Activated T-helper 17 cell treated with anti-CD3 and anti-CD28 coated beads, Interleukin-2, amount 50 U/mL, for 72 hours (primary cell): ENCODE measurements around the gene MRPL28. TPM values are rescaled to one million over a fixed set of nuclear protein-coding genes. Genes with fewer than 3 reads are reported as not detected.
"Not testable (repeated sequence)": the region's sequence is repeated elsewhere in the genome, so short reads cannot be mapped to it uniquely, and the experiment has no call there.

Experiments used
- ATAC-seq: fragments of 150-1000 bp; cut with Tn5 transposase; replicated peaks from 2 replicates; pipeline ENCODE4 v1.10.0; 2021; ENCODE audit warnings: mild to moderate bottlenecking, moderate library complexity
- H3K27ac Mint-ChIP-seq: one replicate; pipeline ENCODE4 v1.8.0; 2022; ENCODE audit warnings: mixed read lengths
- H3K27me3 Mint-ChIP-seq: one replicate; pipeline ENCODE4 v1.8.0; 2022; ENCODE audit warnings: mixed read lengths
- H3K36me3 Mint-ChIP-seq: one replicate; pipeline ENCODE4 v1.8.0; 2022; ENCODE audit warnings: low read depth, mild to moderate bottlenecking, mixed read lengths
- H3K4me1 Mint-ChIP-seq: one replicate; pipeline ENCODE4 v1.8.0; 2022; ENCODE audit warnings: mixed read lengths
- H3K4me3 Mint-ChIP-seq: one replicate; pipeline ENCODE4 v1.8.0; 2022; ENCODE audit warnings: mild to moderate bottlenecking, mixed read lengths
- H3K9me3 Mint-ChIP-seq: one replicate; pipeline ENCODE4 v1.8.0; 2022; ENCODE audit warnings: mixed read lengths
- total RNA-seq, 2 donors: library from RNA; stranded (reverse); gene quantifications; one replicate each; pipeline ENCODE4 v1.2.3, GENCODE V29; 2022

MRPL28 gene
- total RNA-seq, 2 donors from 2014 or later: 63.4 to 86.2 TPM

- H3K4me3 Mint-ChIP-seq: peak overlapping the region; percentile 20
- peaks cover 6% of the 10 kb centered on the region for H3K4me1 Mint-ChIP-seq
- no peaks in the 10 kb centered on the region for H3K9me3 Mint-ChIP-seq
- H3K27ac Mint-ChIP-seq: peak overlapping the region; percentile 43
- peaks cover 38% of the 10 kb centered on the region for H3K36me3 Mint-ChIP-seq
- no peaks in the 10 kb centered on the region for H3K27me3 Mint-ChIP-seq
- no peak for ATAC-seq
Measured at GRCh38 chr16:371515-372301, 1.4 kb upstream of the MRPL28 start.

GRCh38 chr16:370979-371514 lies 709 bp upstream of the MRPL28 start:
- no peaks in the 10 kb centered on the region for H3K9me3 Mint-ChIP-seq

GRCh38 chr16:369866-370436 lies 387 bp downstream of the MRPL28 start:
- peak overlapping the region; percentile 92 for H3K4me3 Mint-ChIP-seq
- no peaks in the 10 kb centered on the region for H3K27me3 Mint-ChIP-seq
- peak overlapping the region; percentile 99 for H3K27ac Mint-ChIP-seq
- H3K9me3 Mint-ChIP-seq: no peaks in the 10 kb centered on the region
- H3K36me3 Mint-ChIP-seq: peaks cover 42% of the 10 kb centered on the region
- peaks cover 6% of the 10 kb centered on the region for H3K4me1 Mint-ChIP-seq
- no peak for ATAC-seq

More at GRCh38 chr16:370979-371514, 709 bp upstream of the MRPL28 start:
- H3K36me3 Mint-ChIP-seq: peaks cover 42% of the 10 kb centered on the region
- peak; percentile 20 for ATAC-seq
- H3K27me3 Mint-ChIP-seq: no peaks in the 10 kb centered on the region
- H3K27ac Mint-ChIP-seq: peak overlapping the region; percentile 99
- H3K4me1 Mint-ChIP-seq: peaks cover 6% of the 10 kb centered on the region
- peak overlapping the region; percentile 92 for H3K4me3 Mint-ChIP-seq

- Mint-ChIP-seq H3K27me3 (no peaks in the 10 kb centered on the region), H3K4me3 (peak overlapping the region; percentile 92), H3K9me3 (no peaks in the 10 kb centered on the region), H3K27ac (no peak overlapping the region), H3K4me1 (peaks cover 6% of the 10 kb centered on the region), H3K36me3 (peaks cover 42% of the 10 kb centered on the region)
- no peak for ATAC-seq
Measured at GRCh38 chr16:369275-369865, 968 bp downstream of the MRPL28 start.

GRCh38 chr16:368388-369158 lies 1.8 kb downstream of the MRPL28 start:
- no peak overlapping the region for H3K4me3 Mint-ChIP-seq
- H3K27me3 Mint-ChIP-seq: no peaks in the 10 kb centered on the region
- no peak overlapping the region for H3K27ac Mint-ChIP-seq
- H3K4me1 Mint-ChIP-seq: peaks cover 6% of the 10 kb centered on the region
- ATAC-seq: no peak
- H3K36me3 Mint-ChIP-seq: peaks cover 40% of the 10 kb centered on the region
- H3K9me3 Mint-ChIP-seq: no peaks in the 10 kb centered on the region

- Mint-ChIP-seq H3K4me1 (peaks cover 6% of the 10 kb centered on the region), H3K27me3 (no peaks in the 10 kb centered on the region), H3K4me3 (no peak overlapping the region), H3K36me3 (peaks cover 37% of the 10 kb centered on the region), H3K9me3 (no peaks in the 10 kb centered on the region), H3K27ac (no peak overlapping the region)
- no peak for ATAC-seq
Measured at GRCh38 chr16:367333-367903, 2.9 kb downstream of the MRPL28 start.

- no peaks in the 10 kb centered on the region for H3K27me3 Mint-ChIP-seq
- H3K4me3 Mint-ChIP-seq: no peak overlapping the region
- no peak overlapping the region for H3K27ac Mint-ChIP-seq
- H3K9me3 Mint-ChIP-seq: no peaks in the 10 kb centered on the region
- peaks cover 37% of the 10 kb centered on the region for H3K36me3 Mint-ChIP-seq
- no peak for ATAC-seq
- H3K4me1 Mint-ChIP-seq: peaks cover 6% of the 10 kb centered on the region
Measured at GRCh38 chr16:366476-366875, 3.9 kb downstream of the MRPL28 start.

- no peaks in the 10 kb centered on the region for H3K27me3 Mint-ChIP-seq
- no peaks in the 10 kb centered on the region for H3K4me1 Mint-ChIP-seq
- H3K36me3 Mint-ChIP-seq: peaks cover 26% of the 10 kb centered on the region
- ATAC-seq: no peak
- H3K27ac Mint-ChIP-seq: no peak overlapping the region
- no peak overlapping the region for H3K4me3 Mint-ChIP-seq
- H3K9me3 Mint-ChIP-seq: no peaks in the 10 kb centered on the region
Measured at GRCh38 chr16:364595-365491, 5.5 kb downstream of the MRPL28 start.

GRCh38 chr16:363766-364490 lies 6.4 kb downstream of the MRPL28 start:
- no peaks in the 10 kb centered on the region for H3K27me3 Mint-ChIP-seq
- no peak overlapping the region for H3K4me3 Mint-ChIP-seq
- H3K9me3 Mint-ChIP-seq: no peaks in the 10 kb centered on the region
- H3K4me1 Mint-ChIP-seq: no peaks in the 10 kb centered on the region
- H3K36me3 Mint-ChIP-seq: peaks cover 17% of the 10 kb centered on the region
- ATAC-seq: no peak
- H3K27ac Mint-ChIP-seq: no peak overlapping the region

- Mint-ChIP-seq H3K27ac (no peak overlapping the region), H3K9me3 (no peaks in the 10 kb centered on the region), H3K27me3 (no peaks in the 10 kb centered on the region), H3K4me3 (no peak overlapping the region), H3K4me1 (no peaks in the 10 kb centered on the region), H3K36me3 (peaks cover 14% of the 10 kb centered on the region)
- no peak for ATAC-seq
Measured at GRCh38 chr16:363110-363765, 7.1 kb downstream of the MRPL28 start.

- H3K36me3 Mint-ChIP-seq: peaks cover 13% of the 10 kb centered on the region
- not testable (repeated sequence) for H3K27me3 Mint-ChIP-seq, H3K4me1 Mint-ChIP-seq, H3K27ac Mint-ChIP-seq, ATAC-seq, H3K4me3 Mint-ChIP-seq, H3K9me3 Mint-ChIP-seq
Measured at GRCh38 chr16:362702-362999, 7.7 kb downstream of the MRPL28 start.

- peak; percentile 94 for ATAC-seq
- Mint-ChIP-seq H3K4me3 (peak overlapping the region; percentile 42), H3K9me3 (no peaks in the 10 kb centered on the region), H3K27ac (no peak overlapping the region), H3K4me1 (no peaks in the 10 kb centered on the region), H3K36me3 (peaks cover 7% of the 10 kb centered on the region), H3K27me3 (no peaks in the 10 kb centered on the region)
Measured at GRCh38 chr16:361872-362701, 8.3 kb downstream of the MRPL28 start.
